Measurements from ENCODE around the gene CBLC.

GRCh38 chr19:44749292-44749691, 28.4 kb upstream of the CBLC start:
- TF ChIP-seq MAX (IDR thresholded peaks at IDR 0.05; ENCODE audit: low read depth) (no peak), FOXJ3 (CRISPR knock-in tag; IDR thresholded peaks at IDR 0.05) (no peak), POLR2AphosphoS5 (IDR thresholded peaks at IDR 0.05; ENCODE audit: low read depth, low read length) (no peak), TAF1 (IDR thresholded peaks at IDR 0.05; ENCODE audit: borderline replicate concordance, low read depth, low read length) (no peak), TCF12 (IDR thresholded peaks at IDR 0.05) (no peak), JUND (IDR thresholded peaks at IDR 0.05) (no peak), ELF1 (IDR thresholded peaks at IDR 0.05) (no peak), SIN3A (IDR thresholded peaks at IDR 0.05; ENCODE audit: borderline replicate concordance, low read depth, low read length) (no peak)
- TF ChIP-seq, protein P1, sequence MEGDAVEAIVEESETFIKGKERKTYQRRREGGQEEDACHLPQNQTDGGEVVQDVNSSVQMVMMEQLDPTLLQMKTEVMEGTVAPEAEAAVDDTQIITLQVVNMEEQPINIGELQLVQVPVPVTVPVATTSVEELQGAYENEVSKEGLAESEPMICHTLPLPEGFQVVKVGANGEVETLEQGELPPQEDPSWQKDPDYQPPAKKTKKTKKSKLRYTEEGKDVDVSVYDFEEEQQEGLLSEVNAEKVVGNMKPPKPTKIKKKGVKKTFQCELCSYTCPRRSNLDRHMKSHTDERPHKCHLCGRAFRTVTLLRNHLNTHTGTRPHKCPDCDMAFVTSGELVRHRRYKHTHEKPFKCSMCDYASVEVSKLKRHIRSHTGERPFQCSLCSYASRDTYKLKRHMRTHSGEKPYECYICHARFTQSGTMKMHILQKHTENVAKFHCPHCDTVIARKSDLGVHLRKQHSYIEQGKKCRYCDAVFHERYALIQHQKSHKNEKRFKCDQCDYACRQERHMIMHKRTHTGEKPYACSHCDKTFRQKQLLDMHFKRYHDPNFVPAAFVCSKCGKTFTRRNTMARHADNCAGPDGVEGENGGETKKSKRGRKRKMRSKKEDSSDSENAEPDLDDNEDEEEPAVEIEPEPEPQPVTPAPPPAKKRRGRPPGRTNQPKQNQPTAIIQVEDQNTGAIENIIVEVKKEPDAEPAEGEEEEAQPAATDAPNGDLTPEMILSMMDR (IDR thresholded peaks at IDR 0.05) = no peak
- TF ChIP-seq, protein P2, sequence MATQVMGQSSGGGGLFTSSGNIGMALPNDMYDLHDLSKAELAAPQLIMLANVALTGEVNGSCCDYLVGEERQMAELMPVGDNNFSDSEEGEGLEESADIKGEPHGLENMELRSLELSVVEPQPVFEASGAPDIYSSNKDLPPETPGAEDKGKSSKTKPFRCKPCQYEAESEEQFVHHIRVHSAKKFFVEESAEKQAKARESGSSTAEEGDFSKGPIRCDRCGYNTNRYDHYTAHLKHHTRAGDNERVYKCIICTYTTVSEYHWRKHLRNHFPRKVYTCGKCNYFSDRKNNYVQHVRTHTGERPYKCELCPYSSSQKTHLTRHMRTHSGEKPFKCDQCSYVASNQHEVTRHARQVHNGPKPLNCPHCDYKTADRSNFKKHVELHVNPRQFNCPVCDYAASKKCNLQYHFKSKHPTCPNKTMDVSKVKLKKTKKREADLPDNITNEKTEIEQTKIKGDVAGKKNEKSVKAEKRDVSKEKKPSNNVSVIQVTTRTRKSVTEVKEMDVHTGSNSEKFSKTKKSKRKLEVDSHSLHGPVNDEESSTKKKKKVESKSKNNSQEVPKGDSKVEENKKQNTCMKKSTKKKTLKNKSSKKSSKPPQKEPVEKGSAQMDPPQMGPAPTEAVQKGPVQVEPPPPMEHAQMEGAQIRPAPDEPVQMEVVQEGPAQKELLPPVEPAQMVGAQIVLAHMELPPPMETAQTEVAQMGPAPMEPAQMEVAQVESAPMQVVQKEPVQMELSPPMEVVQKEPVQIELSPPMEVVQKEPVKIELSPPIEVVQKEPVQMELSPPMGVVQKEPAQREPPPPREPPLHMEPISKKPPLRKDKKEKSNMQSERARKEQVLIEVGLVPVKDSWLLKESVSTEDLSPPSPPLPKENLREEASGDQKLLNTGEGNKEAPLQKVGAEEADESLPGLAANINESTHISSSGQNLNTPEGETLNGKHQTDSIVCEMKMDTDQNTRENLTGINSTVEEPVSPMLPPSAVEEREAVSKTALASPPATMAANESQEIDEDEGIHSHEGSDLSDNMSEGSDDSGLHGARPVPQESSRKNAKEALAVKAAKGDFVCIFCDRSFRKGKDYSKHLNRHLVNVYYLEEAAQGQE (IDR thresholded peaks at IDR 0.05; ENCODE audit: low read depth, low read length) = no peak

All from SK-N-SH (cell line).